AG09309 (cell line): Measurements from ENCODE around the gene PRKG1.
"Not testable (repeated sequence)": the region's sequence is repeated elsewhere in the genome, so short reads cannot be mapped to it uniquely, and the experiment has no call there.

Experiments
- DNase-seq: peaks from one replicate; pipeline ENCODE4 v3.0.0-alpha.2; 2010; ENCODE audit warnings: low read depth
- H3K4me3 ChIP-seq: 2 replicates; pipeline ENCODE4 v1.5.1; 2011; ENCODE audit warnings: mild to moderate bottlenecking, low read depth, low read length, moderate library complexity; ENCODE audit not compliant: control insufficient read depth
- CTCF ChIP-seq: IDR thresholded peaks from 2 replicates; pipeline ENCODE4 v1.5.1; 2011; ENCODE audit warnings: mild to moderate bottlenecking, low read depth, low read length, inconsistent platforms; ENCODE audit not compliant: insufficient read depth, control insufficient read depth; ENCODE audit errors: missing control alignments

PRKG1 gene

GRCh38 chr10:51436805-51437204 lies 362.5 kb downstream of the PRKG1 start:
- TF ChIP-seq CTCF = no peak
- no peak for DNase-seq

GRCh38 chr10:51439645-51440044 lies 365.4 kb downstream of the PRKG1 start:
- no peak overlapping the region for H3K4me3 ChIP-seq
- TF ChIP-seq CTCF = no peak
- DNase-seq = no peak

More at GRCh38 chr10:51436805-51437204, 362.5 kb downstream of the PRKG1 start:
- H3K4me3 ChIP-seq = no peak overlapping the region

- no peak overlapping the region for H3K4me3 ChIP-seq
- TF ChIP-seq CTCF = no peak
- no peak for DNase-seq
Measured at GRCh38 chr10:51445588-51445987, 371.3 kb downstream of the PRKG1 start.

- no peak for TF ChIP-seq CTCF
- no peak for DNase-seq
- H3K4me3 ChIP-seq = no peak overlapping the region
Measured at GRCh38 chr10:51447119-51447518, 372.8 kb downstream of the PRKG1 start.

- H3K4me3 ChIP-seq, DNase-seq: not testable (repeated sequence)
Measured at GRCh38 chr10:51455762-51456161, 381.5 kb downstream of the PRKG1 start.

GRCh38 chr10:51459476-51459875 lies 385.2 kb downstream of the PRKG1 start:
- no peak overlapping the region for H3K4me3 ChIP-seq
- DNase-seq = no peak
- no peak for TF ChIP-seq CTCF

GRCh38 chr10:51462076-51462779 lies 387.9 kb downstream of the PRKG1 start:
- no peak overlapping the region for H3K4me3 ChIP-seq
- DNase-seq = peak; percentile 11
- no peak for TF ChIP-seq CTCF
